NCI-H187 (cell line): ENCODE results near the gene NHLRC4.

Source experiments
- DNase-seq, 2 experiments: peaks; one replicate each; lab custom pipeline; 2025; lab: John Stamatoyannopoulos, UW

Gene NHLRC4

GRCh38 chr16:582614-583331 lies 16.0 kb downstream of the NHLRC4 start:
- no peak for DNase-seq

- DNase-seq, result no peak
Measured at GRCh38 chr16:583470-583814, 16.6 kb downstream of the NHLRC4 start.

GRCh38 chr16:583815-584591 lies 17.2 kb downstream of the NHLRC4 start:
- DNase-seq, result no peak

- no peak for DNase-seq
Measured at GRCh38 chr16:585351-585750, 18.5 kb downstream of the NHLRC4 start.

GRCh38 chr16:586047-586644 lies 19.3 kb downstream of the NHLRC4 start:
- no peak for DNase-seq

- DNase-seq, result no peak
Measured at GRCh38 chr16:586645-587590, 20.1 kb downstream of the NHLRC4 start.

GRCh38 chr16:588639-588888 lies 21.8 kb downstream of the NHLRC4 start:
- no peak for DNase-seq

- peak; percentile 94 to 100 for DNase-seq
Measured at GRCh38 chr16:588889-589657, 22.3 kb downstream of the NHLRC4 start.

GRCh38 chr16:589658-590187 lies 22.9 kb downstream of the NHLRC4 start, which contains the start of gene RAB40C:
TSS of gene RAB40C (plus strand) at chr16:590066. CDS start at chr16:590292, 226 bp downstream.
- peak; percentile 99 to 100 for DNase-seq

- DNase-seq, result no peak
Measured at GRCh38 chr16:590188-590814, 23.5 kb downstream of the NHLRC4 start.

- DNase-seq, result no peak
Measured at GRCh38 chr16:590815-591200, 24.0 kb downstream of the NHLRC4 start.

- DNase-seq, result no peak
Measured at GRCh38 chr16:591231-591630, 24.4 kb downstream of the NHLRC4 start.

GRCh38 chr16:591892-592517 lies 25.2 kb downstream of the NHLRC4 start:
- DNase-seq, result no peak

- peak; percentile 86 for DNase-seq
Measured at GRCh38 chr16:592518-593306, 25.9 kb downstream of the NHLRC4 start.

GRCh38 chr16:593406-593805 lies 26.6 kb downstream of the NHLRC4 start:
- DNase-seq, result peak; percentile 74 to 75

- DNase-seq, result no peak
Measured at GRCh38 chr16:593807-594206, 27.0 kb downstream of the NHLRC4 start.

GRCh38 chr16:595094-595528 lies 28.3 kb downstream of the NHLRC4 start:
- no peak for DNase-seq

- no peak for DNase-seq
Measured at GRCh38 chr16:595942-596735, 29.3 kb downstream of the NHLRC4 start.

- DNase-seq, result no peak
Measured at GRCh38 chr16:596736-597060, 29.9 kb downstream of the NHLRC4 start.
